Right ventricle myocardium inferior (tissue), 1 donor: ENCODE data around the gene PDE4D. TPM values are rescaled to one million over a fixed set of nuclear protein-coding genes. Genes with fewer than 3 reads are reported as not detected.

ENCODE experiments used
- ATAC-seq: fragments of 200-7000 bp; cut with Tn5 transposase; one replicate; pipeline ENCODE4 v1.9.1; 2020; ENCODE audit warnings: mild to moderate bottlenecking, moderate library complexity
- DNase-seq: peaks from one replicate; pipeline ENCODE4 v3.0.0; 2021; ENCODE audit errors: missing footprints
- intact Hi-C: fragments of 100-400 bp; cut with DNase I; formaldehyde crosslinking; loops from one replicate; pipeline ENCODE4 v1.11.0; 2022
- total RNA-seq: library from RNA; stranded (reverse); fragmentation: NEBNext Ultra II Directional; extraction: Animal tissue kit (Norgen Biotek cat#: 25700); gene quantifications from one replicate; pipeline ENCODE4 v1.2.1, GENCODE V29; 2021
- donor health status: DM: no; HTN: yes; CAD: no; lungs with severe emphysema.

PDE4D gene
- total RNA-seq, 1 donor from 2014 or later = 36.7 TPM

- ATAC-seq = no peak
- DNase-seq = no peak
- intact Hi-C loops = no loop called here
Observed at GRCh38 chr5:59458966-59459729, 434.4 kb downstream of the PDE4D start.

- intact Hi-C loops = no loop called here
- ATAC-seq = no peak
Observed at GRCh38 chr5:59458321-59458720, 435.2 kb downstream of the PDE4D start.

GRCh38 chr5:59449905-59450644 lies 443.5 kb downstream of the PDE4D start:
- DNase-seq = no peak
- ATAC-seq = no peak
- intact Hi-C loops = no loop called here

More at GRCh38 chr5:59458321-59458720, 435.2 kb downstream of the PDE4D start:
- no peak for DNase-seq

- DNase-seq (no peak), ATAC-seq (no peak)
- intact Hi-C loops = no loop called here
Observed at GRCh38 chr5:59446356-59446755, 447.2 kb downstream of the PDE4D start.

GRCh38 chr5:59445741-59446140 lies 447.8 kb downstream of the PDE4D start:
- intact Hi-C loops = no loop called here
- ATAC-seq = no peak

GRCh38 chr5:59439303-59439702 lies 454.2 kb downstream of the PDE4D start:
- intact Hi-C loops = no loop called here
- ATAC-seq (no peak), DNase-seq (no peak)

More at GRCh38 chr5:59445741-59446140, 447.8 kb downstream of the PDE4D start:
- DNase-seq = no peak

GRCh38 chr5:59437176-59437575 lies 456.4 kb downstream of the PDE4D start:
- ATAC-seq (no peak), DNase-seq (no peak)
- intact Hi-C loops = no loop called here

- intact Hi-C loops = no loop called here
- no peak for ATAC-seq
- DNase-seq = no peak
Observed at GRCh38 chr5:59436364-59437148, 457.0 kb downstream of the PDE4D start.

GRCh38 chr5:59433174-59433573 lies 460.4 kb downstream of the PDE4D start:
- DNase-seq (no peak), ATAC-seq (no peak)
- intact Hi-C loops = no loop called here

- DNase-seq (no peak), ATAC-seq (no peak)
- intact Hi-C loops = no loop called here
Observed at GRCh38 chr5:59430066-59430685, 463.4 kb downstream of the PDE4D start.

- intact Hi-C loops = no loop called here
- no peak for DNase-seq
- ATAC-seq = no peak
Observed at GRCh38 chr5:59428391-59428790, 465.1 kb downstream of the PDE4D start.

GRCh38 chr5:59424515-59424914 lies 469.0 kb downstream of the PDE4D start:
- intact Hi-C loops = no loop called here
- DNase-seq (no peak), ATAC-seq (no peak)

- ATAC-seq (no peak), DNase-seq (no peak)
- intact Hi-C loops = no loop called here
Observed at GRCh38 chr5:59423021-59423420, 470.5 kb downstream of the PDE4D start.

GRCh38 chr5:59421986-59422941 lies 471.3 kb downstream of the PDE4D start:
- DNase-seq = no peak
- intact Hi-C loops = no loop called here
- no peak for ATAC-seq

- ATAC-seq = no peak
- no peak for DNase-seq
- intact Hi-C loops = no loop called here
Observed at GRCh38 chr5:59420596-59420995, 472.9 kb downstream of the PDE4D start.

- DNase-seq (no peak), ATAC-seq (no peak)
- intact Hi-C loops = no loop called here
Observed at GRCh38 chr5:59418808-59419207, 474.7 kb downstream of the PDE4D start.

- ATAC-seq = no peak
Observed at GRCh38 chr5:59416451-59416850, 477.1 kb downstream of the PDE4D start.

GRCh38 chr5:59416026-59416425 lies 477.5 kb downstream of the PDE4D start:
- intact Hi-C loops = no loop called here
- DNase-seq = no peak
- no peak for ATAC-seq

More at GRCh38 chr5:59416451-59416850, 477.1 kb downstream of the PDE4D start:
- DNase-seq = no peak
- intact Hi-C loops = no loop called here
